HepG2 (cell line): Measurements from ENCODE around the gene ZFP69B. TPM values are rescaled to one million over a fixed set of nuclear protein-coding genes. Genes with fewer than 3 reads are reported as not detected.

Source experiments
- ARNT ChIP-seq: fragments of 450-650 bp; IDR thresholded peaks from 2 replicates; pipeline ENCODE4 v1.6.1; 2017
- BCL6 ChIP-seq: IDR thresholded peaks from 2 replicates; pipeline ENCODE4 v1.6.1; 2016; ENCODE audit warnings: missing genetic modification reagents, missing compliant biosample characterization
- CCAR2 ChIP-seq: fragments of 200-400 bp; formaldehyde crosslinking; optimal IDR thresholded peaks from 2 replicates; pipeline ENCODE3; 2018; ENCODE audit warnings: low read depth, mild to moderate bottlenecking, low read length, moderate library complexity
- CEBPB ChIP-seq: IDR thresholded peaks from 2 replicates; pipeline ENCODE4 v1.6.1; 2011; ENCODE audit warnings: low read depth, low read length, improper control_type of control experiment, borderline replicate concordance
- HOXA9 ChIP-seq: sonication (generic); formaldehyde crosslinking; IDR thresholded peaks from 2 replicates; pipeline ENCODE4 v1.8.1; 2022; ENCODE audit warnings: missing genetic modification reagents, mild to moderate bottlenecking, moderate library complexity, borderline replicate concordance
- RFX3 ChIP-seq: IDR thresholded peaks from 2 replicates; pipeline ENCODE4 v1.6.1; 2016; ENCODE audit warnings: missing biosample characterization, missing genetic modification reagents
- SNRNP70 ChIP-seq: fragments of 200-400 bp; formaldehyde crosslinking; IDR thresholded peaks from 2 replicates; pipeline ENCODE4 v1.6.1; 2017; ENCODE audit warnings: mild to moderate bottlenecking, low read depth, low read length, moderate library complexity
- TARDBP ChIP-seq: sonication (generic); formaldehyde crosslinking; IDR thresholded peaks from 2 replicates; pipeline ENCODE4 v1.8.0; 2022; ENCODE audit warnings: mild to moderate bottlenecking, missing genetic modification reagents
- TCF12 ChIP-seq, 2 experiments: fragments of 450-650 bp in 1 of 2; sonication (generic) in 1 of 2; formaldehyde crosslinking in 1 of 2; IDR thresholded peaks; 2 replicates each; pipeline versions ENCODE4 v1.6.1 to v1.8.0; 2017 to 2022; ENCODE audit warnings: antibody characterized with exemption in 1 of 2, mild to moderate bottlenecking in 1 of 2, missing genetic modification reagents in 1 of 2, moderate library complexity in 1 of 2
- ZNF292 ChIP-seq: sonication (generic); formaldehyde crosslinking; IDR thresholded peaks from 2 replicates; pipeline ENCODE4 v1.8.1; 2022; ENCODE audit warnings: mild to moderate bottlenecking, low read depth, missing genetic modification reagents, borderline replicate concordance
- ZNF446 ChIP-seq: sonication (generic); formaldehyde crosslinking; IDR thresholded peaks from 2 replicates; pipeline ENCODE4 v1.5.0; 2020; ENCODE audit warnings: mild to moderate bottlenecking, missing genetic modification reagents
- ZNF543 ChIP-seq: sonication (generic); formaldehyde crosslinking; IDR thresholded peaks from 2 replicates; pipeline ENCODE4 v1.4.0; 2020; ENCODE audit warnings: mild to moderate bottlenecking, missing genetic modification reagents
- ZNF577 ChIP-seq: sonication (generic); formaldehyde crosslinking; IDR thresholded peaks from 2 replicates; pipeline ENCODE4 v1.4.0; 2020; ENCODE audit warnings: mild to moderate bottlenecking, low read depth, missing genetic modification reagents, borderline replicate concordance
- ZNF713 ChIP-seq: sonication (generic); formaldehyde crosslinking; IDR thresholded peaks from 2 replicates; pipeline ENCODE4 v1.4.0; 2020; ENCODE audit warnings: mild to moderate bottlenecking, missing genetic modification reagents
- ZNF749 ChIP-seq: sonication (generic); formaldehyde crosslinking; IDR thresholded peaks from 2 replicates; pipeline ENCODE4 v1.8.0; 2022; ENCODE audit warnings: mild to moderate bottlenecking, missing genetic modification reagents, moderate library complexity, borderline replicate concordance
- ZNF766 ChIP-seq: sonication (generic); formaldehyde crosslinking; IDR thresholded peaks from 2 replicates; pipeline ENCODE4 v1.5.0; 2020; ENCODE audit warnings: missing genetic modification reagents, borderline replicate concordance
- ZSCAN21 ChIP-seq: sonication (generic); formaldehyde crosslinking; IDR thresholded peaks from 2 replicates; pipeline ENCODE4 v1.8.0; 2022; ENCODE audit warnings: mild to moderate bottlenecking, missing genetic modification reagents, moderate library complexity, borderline replicate concordance
- polyA plus RNA-seq, 8 experiments: library from polyadenylated mRNA; depleted of rRNA in 3 of 8; stranded (reverse) in 7 of 8; unstranded in 1 of 8; fragments of >200 nt; fragmentation: Illumina TruSeq in 4 of 8; extraction: Trizol in 4 of 8; gene quantifications; 2 replicates each; pipeline versions ENCODE4 v1.2.1 to v1.2.3, GENCODE V29; 2011 to 2016; ENCODE audit warnings: low read depth in 4 of 8, missing spikeins in 1 of 8, mixed read lengths in 1 of 8; ENCODE audit not compliant: insufficient read depth in 1 of 8
- total RNA-seq, 5 experiments: library from RNA; depleted of rRNA; stranded (reverse); fragments of >200 nt; fragmentation: Illumina TruSeq; extraction: Trizol; gene quantifications; 2 replicates each; pipeline ENCODE4 v1.2.3, GENCODE V29; 2016; ENCODE audit warnings: low read depth in 1 of 5
- TF ChIP-seq, protein P1 (sequence below): sonication (generic); formaldehyde crosslinking; IDR thresholded peaks from 2 replicates; pipeline ENCODE4 v1.4.0; 2020; ENCODE audit warnings: mild to moderate bottlenecking, missing genetic modification reagents
- TF ChIP-seq, protein P2 (sequence below): IDR thresholded peaks from 2 replicates; pipeline ENCODE4 v1.6.1; 2016; ENCODE audit warnings: missing compliant biosample characterization, missing genetic modification reagents, borderline replicate concordance
- TF ChIP-seq, protein P3 (sequence below): sonication (generic); formaldehyde crosslinking; IDR thresholded peaks from 2 replicates; pipeline ENCODE4 v1.5.0; 2020; ENCODE audit warnings: mild to moderate bottlenecking, missing genetic modification reagents, borderline replicate concordance
- TF ChIP-seq, protein P4 (sequence below): sonication (generic); formaldehyde crosslinking; IDR thresholded peaks from 2 replicates; pipeline ENCODE4 v1.8.0; 2022; ENCODE audit warnings: mild to moderate bottlenecking, missing genetic modification reagents, borderline replicate concordance

Gene ZFP69B
- total and polyA plus RNA-seq, 2 of the 13 experiments (the other 11 are each of a cell fraction or from before 2014, with no cell fraction given), result 4.6 to 7.7 TPM

DNA sequence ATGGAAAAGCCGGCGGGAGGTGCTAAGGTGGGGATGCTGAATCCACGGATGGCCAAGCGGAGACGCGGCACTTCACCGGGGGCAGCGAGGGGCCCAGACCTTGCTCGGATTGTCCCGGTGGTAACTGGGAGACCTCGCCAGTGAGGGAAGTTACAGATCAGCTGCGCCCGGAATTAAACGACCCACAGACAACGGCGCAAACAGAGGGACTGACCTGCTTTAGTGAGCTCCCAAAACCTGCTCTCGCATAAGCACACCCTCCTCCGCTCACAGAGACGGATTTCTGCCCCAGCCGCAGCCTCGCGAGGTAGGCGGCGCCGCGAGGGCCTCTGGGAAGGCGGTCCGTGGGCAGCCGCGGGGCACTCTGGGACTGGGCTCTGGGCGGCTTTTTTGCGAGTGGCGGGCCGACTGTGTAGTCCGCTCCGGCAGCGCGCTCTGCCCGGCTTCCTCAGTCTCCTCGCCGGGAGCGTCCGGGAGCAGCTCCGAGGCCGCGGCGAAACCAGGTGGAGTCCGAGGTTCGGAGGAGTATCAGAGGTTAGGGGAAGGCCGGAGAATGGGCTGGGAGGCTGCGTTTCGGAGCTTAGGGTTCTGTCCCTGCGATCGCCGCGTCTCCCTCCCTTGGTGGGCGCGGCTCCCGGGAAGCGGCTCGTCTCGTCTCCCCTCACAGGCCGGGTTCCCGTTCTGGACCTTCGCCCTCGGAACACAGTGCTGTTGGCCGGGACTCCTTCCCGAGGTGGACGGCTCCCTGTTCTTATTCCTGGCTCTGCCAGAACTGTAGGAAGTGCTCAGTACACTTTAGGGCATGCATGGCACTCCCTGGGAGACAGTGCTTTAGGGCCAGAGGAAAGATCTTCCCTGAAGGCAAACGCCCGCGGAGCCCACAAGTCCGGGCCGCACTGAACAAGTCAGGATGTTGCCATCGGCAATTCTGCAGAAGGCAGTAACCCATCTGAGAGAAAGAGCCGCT, 58.4 kb downstream of the ZFP69B start, which contains the start of gene EXO5 (continued):
- TF ChIP-seq, protein P1, sequence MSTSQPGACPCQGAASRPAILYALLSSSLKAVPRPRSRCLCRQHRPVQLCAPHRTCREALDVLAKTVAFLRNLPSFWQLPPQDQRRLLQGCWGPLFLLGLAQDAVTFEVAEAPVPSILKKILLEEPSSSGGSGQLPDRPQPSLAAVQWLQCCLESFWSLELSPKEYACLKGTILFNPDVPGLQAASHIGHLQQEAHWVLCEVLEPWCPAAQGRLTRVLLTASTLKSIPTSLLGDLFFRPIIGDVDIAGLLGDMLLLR (CRISPR knock-in tag), result peak; percentile 40
- peak; percentile 93 for TF ChIP-seq ZNF292 (CRISPR knock-in tag)
- TF ChIP-seq SNRNP70, result no peak
- no peak for TF ChIP-seq RFX3 (CRISPR knock-in tag)
- TF ChIP-seq HOXA9 (CRISPR knock-in tag), result no peak
- TF ChIP-seq ZNF543 (CRISPR knock-in tag), result peak; percentile 93
- TF ChIP-seq, protein P2, sequence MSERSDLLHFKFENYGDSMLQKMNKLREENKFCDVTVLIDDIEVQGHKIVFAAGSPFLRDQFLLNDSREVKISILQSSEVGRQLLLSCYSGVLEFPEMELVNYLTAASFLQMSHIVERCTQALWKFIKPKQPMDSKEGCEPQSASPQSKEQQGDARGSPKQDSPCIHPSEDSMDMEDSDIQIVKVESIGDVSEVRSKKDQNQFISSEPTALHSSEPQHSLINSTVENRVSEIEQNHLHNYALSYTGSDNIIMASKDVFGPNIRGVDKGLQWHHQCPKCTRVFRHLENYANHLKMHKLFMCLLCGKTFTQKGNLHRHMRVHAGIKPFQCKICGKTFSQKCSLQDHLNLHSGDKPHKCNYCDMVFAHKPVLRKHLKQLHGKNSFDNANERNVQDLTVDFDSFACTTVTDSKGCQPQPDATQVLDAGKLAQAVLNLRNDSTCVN, result no peak; the same call in 1 of the 2 replicates
- no peak for TF ChIP-seq BCL6 (CRISPR knock-in tag)
- peak; percentile 64; the same call in 1 of the 2 replicates for TF ChIP-seq ZNF749 (CRISPR knock-in tag)
- no peak for TF ChIP-seq CEBPB
- peak; percentile 59 for TF ChIP-seq ZSCAN21 (CRISPR knock-in tag)
- no peak for TF ChIP-seq ZNF577 (CRISPR knock-in tag)
- TF ChIP-seq, protein P3, sequence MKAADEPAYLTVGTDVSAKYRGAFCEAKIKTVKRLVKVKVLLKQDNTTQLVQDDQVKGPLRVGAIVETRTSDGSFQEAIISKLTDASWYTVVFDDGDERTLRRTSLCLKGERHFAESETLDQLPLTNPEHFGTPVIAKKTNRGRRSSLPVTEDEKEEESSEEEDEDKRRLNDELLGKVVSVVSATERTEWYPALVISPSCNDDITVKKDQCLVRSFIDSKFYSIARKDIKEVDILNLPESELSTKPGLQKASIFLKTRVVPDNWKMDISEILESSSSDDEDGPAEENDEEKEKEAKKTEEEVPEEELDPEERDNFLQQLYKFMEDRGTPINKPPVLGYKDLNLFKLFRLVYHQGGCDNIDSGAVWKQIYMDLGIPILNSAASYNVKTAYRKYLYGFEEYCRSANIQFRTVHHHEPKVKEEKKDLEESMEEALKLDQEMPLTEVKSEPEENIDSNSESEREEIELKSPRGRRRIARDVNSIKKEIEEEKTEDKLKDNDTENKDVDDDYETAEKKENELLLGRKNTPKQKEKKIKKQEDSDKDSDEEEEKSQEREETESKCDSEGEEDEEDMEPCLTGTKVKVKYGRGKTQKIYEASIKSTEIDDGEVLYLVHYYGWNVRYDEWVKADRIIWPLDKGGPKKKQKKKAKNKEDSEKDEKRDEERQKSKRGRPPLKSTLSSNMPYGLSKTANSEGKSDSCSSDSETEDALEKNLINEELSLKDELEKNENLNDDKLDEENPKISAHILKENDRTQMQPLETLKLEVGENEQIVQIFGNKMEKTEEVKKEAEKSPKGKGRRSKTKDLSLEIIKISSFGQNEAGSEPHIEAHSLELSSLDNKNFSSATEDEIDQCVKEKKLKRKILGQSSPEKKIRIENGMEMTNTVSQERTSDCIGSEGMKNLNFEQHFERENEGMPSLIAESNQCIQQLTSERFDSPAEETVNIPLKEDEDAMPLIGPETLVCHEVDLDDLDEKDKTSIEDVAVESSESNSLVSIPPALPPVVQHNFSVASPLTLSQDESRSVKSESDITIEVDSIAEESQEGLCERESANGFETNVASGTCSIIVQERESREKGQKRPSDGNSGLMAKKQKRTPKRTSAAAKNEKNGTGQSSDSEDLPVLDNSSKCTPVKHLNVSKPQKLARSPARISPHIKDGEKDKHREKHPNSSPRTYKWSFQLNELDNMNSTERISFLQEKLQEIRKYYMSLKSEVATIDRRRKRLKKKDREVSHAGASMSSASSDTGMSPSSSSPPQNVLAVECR (CRISPR knock-in tag), result peak; percentile 97
- TF ChIP-seq, protein P4, sequence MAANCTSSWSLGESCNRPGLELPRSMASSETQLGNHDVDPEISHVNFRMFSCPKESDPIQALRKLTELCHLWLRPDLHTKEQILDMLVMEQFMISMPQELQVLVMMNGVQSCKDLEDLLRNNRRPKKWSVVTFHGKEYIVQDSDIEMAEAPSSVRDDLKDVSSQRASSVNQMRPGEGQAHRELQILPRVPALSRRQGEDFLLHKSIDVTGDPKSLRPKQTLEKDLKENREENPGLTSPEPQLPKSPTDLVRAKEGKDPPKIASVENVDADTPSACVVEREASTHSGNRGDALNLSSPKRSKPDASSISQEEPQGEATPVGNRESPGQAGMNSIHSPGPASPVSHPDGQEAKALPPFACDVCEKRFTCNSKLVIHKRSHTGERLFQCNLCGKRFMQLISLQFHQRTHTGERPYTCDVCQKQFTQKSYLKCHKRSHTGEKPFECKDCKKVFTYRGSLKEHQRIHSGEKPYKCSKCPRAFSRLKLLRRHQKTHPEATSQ (CRISPR knock-in tag), result no peak
- TF ChIP-seq TCF12 (IDR thresholded peaks at IDR 0.05), result no peak
- TF ChIP-seq TCF12 (CRISPR knock-in tag; IDR thresholded peaks at IDR 0.05), result no peak
- TF ChIP-seq CCAR2, result no peak
- TF ChIP-seq ZNF713, result 0 out of 2 replicates have a peak, but pooled peaks have one; percentile 50
- peak; percentile 61; the same call in 1 of the 2 replicates for TF ChIP-seq ZNF766
- no peak; the same call in 1 of the 2 replicates for TF ChIP-seq ZNF446
- TF ChIP-seq TARDBP, result peak; percentile 61
- TF ChIP-seq ARNT, result no peak
